ENCODE measurements around the gene ZNF606.
A peak's percentile ranks its signal among the peaks of the same experiment; 100 is the strongest.

The ZNF606 gene

GRCh38 chr19:57949702-57950101 lies 52.9 kb downstream of the ZNF606 start:
- H3K36me3 ChIP-seq (ENCODE audit: low read depth): no peaks in the 10 kb centered on the region
- DNase-seq (ENCODE audit: low spot score) (no peak), ATAC-seq (ENCODE audit: low read depth) (no peak)
- peaks cover 3% of the 10 kb centered on the region for H3K9me3 ChIP-seq (ENCODE audit: severe bottlenecking)
- H3K4me3 ChIP-seq (ENCODE audit: severe bottlenecking): no peak overlapping the region
- no peaks in the 10 kb centered on the region for H3K4me1 ChIP-seq (ENCODE audit: insufficient read depth, poor library complexity, severe bottlenecking)
- H3K27me3 ChIP-seq (ENCODE audit: insufficient read depth, poor library complexity, severe bottlenecking): no peaks in the 10 kb centered on the region
- H3K27ac ChIP-seq (ENCODE audit: poor library complexity, severe bottlenecking): no peak overlapping the region
- no peak for TF ChIP-seq CTCF (IDR thresholded peaks at IDR 0.05; ENCODE audit: poor library complexity, severe bottlenecking)

- DNase-seq (ENCODE audit: low spot score): no peak
- no peak for ATAC-seq (ENCODE audit: low read depth)
- Histone ChIP-seq H3K27me3 (ENCODE audit: insufficient read depth, poor library complexity, severe bottlenecking) (no peaks in the 10 kb centered on the region), H3K27ac (ENCODE audit: poor library complexity, severe bottlenecking) (no peak overlapping the region), H3K4me1 (ENCODE audit: insufficient read depth, poor library complexity, severe bottlenecking) (no peaks in the 10 kb centered on the region), H3K4me3 (ENCODE audit: severe bottlenecking) (no peak overlapping the region), H3K36me3 (ENCODE audit: low read depth) (no peaks in the 10 kb centered on the region), H3K9me3 (ENCODE audit: severe bottlenecking) (peaks cover 5% of the 10 kb centered on the region)
- no peak for TF ChIP-seq CTCF (IDR thresholded peaks at IDR 0.05; ENCODE audit: poor library complexity, severe bottlenecking)
Measured at GRCh38 chr19:57949296-57949695, 53.3 kb downstream of the ZNF606 start.

GRCh38 chr19:57947419-57948134 lies 55.0 kb downstream of the ZNF606 start, which contains the start of gene ZNF256:
Gene ZNF256, minus strand, starts transcription at chr19:57947706. Its CDS starts 232 bp downstream, at chr19:57947474.
- Histone ChIP-seq H3K36me3 (ENCODE audit: low read depth) (peaks cover 13% of the 10 kb centered on the region), H3K4me1 (ENCODE audit: insufficient read depth, poor library complexity, severe bottlenecking) (no peaks in the 10 kb centered on the region), H3K9me3 (ENCODE audit: severe bottlenecking) (peaks cover 11% of the 10 kb centered on the region), H3K27me3 (ENCODE audit: insufficient read depth, poor library complexity, severe bottlenecking) (no peaks in the 10 kb centered on the region), H3K27ac (ENCODE audit: poor library complexity, severe bottlenecking) (peak within 1 kb of the TSS; percentile 26), H3K4me3 (ENCODE audit: severe bottlenecking) (peak within 1 kb of the TSS; percentile 70)
- peak; percentile 96 for DNase-seq (ENCODE audit: low spot score)
- peak; percentile 97 for ATAC-seq (ENCODE audit: low read depth)
- TF ChIP-seq CTCF (IDR thresholded peaks at IDR 0.05; ENCODE audit: poor library complexity, severe bottlenecking): peak; percentile 73

GRCh38 chr19:57947088-57947418 lies 55.6 kb downstream of the ZNF606 start:
- H3K4me1 ChIP-seq (ENCODE audit: insufficient read depth, poor library complexity, severe bottlenecking): no peaks in the 10 kb centered on the region
- ATAC-seq (ENCODE audit: low read depth) (peak; percentile 2; the same call in 1 of the 3 replicates), DNase-seq (ENCODE audit: low spot score) (peak; percentile 47)
- peaks cover 19% of the 10 kb centered on the region for H3K36me3 ChIP-seq (ENCODE audit: low read depth)
- H3K4me3 ChIP-seq (ENCODE audit: severe bottlenecking): peak overlapping the region; percentile 70
- H3K27me3 ChIP-seq (ENCODE audit: insufficient read depth, poor library complexity, severe bottlenecking): no peaks in the 10 kb centered on the region
- no peak for TF ChIP-seq CTCF (IDR thresholded peaks at IDR 0.05; ENCODE audit: poor library complexity, severe bottlenecking)
- peak overlapping the region; percentile 26 for H3K27ac ChIP-seq (ENCODE audit: poor library complexity, severe bottlenecking)
- H3K9me3 ChIP-seq (ENCODE audit: severe bottlenecking): peaks cover 8% of the 10 kb centered on the region

GRCh38 chr19:57946316-57946715 lies 56.3 kb downstream of the ZNF606 start:
- DNase-seq (ENCODE audit: low spot score): no peak
- H3K27me3 ChIP-seq (ENCODE audit: insufficient read depth, poor library complexity, severe bottlenecking): no peaks in the 10 kb centered on the region
- no peaks in the 10 kb centered on the region for H3K4me1 ChIP-seq (ENCODE audit: insufficient read depth, poor library complexity, severe bottlenecking)
- H3K4me3 ChIP-seq (ENCODE audit: severe bottlenecking): peak overlapping the region; percentile 70
- no peak for ATAC-seq (ENCODE audit: low read depth)
- no peak overlapping the region for H3K27ac ChIP-seq (ENCODE audit: poor library complexity, severe bottlenecking)
- peaks cover 26% of the 10 kb centered on the region for H3K36me3 ChIP-seq (ENCODE audit: low read depth)
- no peak for TF ChIP-seq CTCF (IDR thresholded peaks at IDR 0.05; ENCODE audit: poor library complexity, severe bottlenecking)
- peaks cover 13% of the 10 kb centered on the region for H3K9me3 ChIP-seq (ENCODE audit: severe bottlenecking)

All from RWPE2 (cell line).